OCI-LY3 (cell line): ENCODE measurements around the gene NEMP1.
A peak's percentile ranks its signal among the peaks of the same experiment; 100 is the strongest.
"Not testable (repeated sequence)": the region's sequence is repeated elsewhere in the genome, so short reads cannot be mapped to it uniquely, and the experiment has no call there.

Experiments
- H2AFZ ChIP-seq: fragments of 200-600, 300-600 bp; shearing (Covaris generic); 2 replicates; pipeline ENCODE4 v1.6.0; 2014; ENCODE audit warnings: antibody characterized with exemption, low read depth, low read length
- H3K27ac ChIP-seq: fragments of 200-600, 300-600 bp; sonication (generic); 2 replicates; pipeline ENCODE4 v1.5.1; 2014; ENCODE audit warnings: mild to moderate bottlenecking, low read length, moderate library complexity, mixed read lengths
- H3K27me3 ChIP-seq: fragments of 200-600, 300-600 bp; sonication (generic); 2 replicates; pipeline ENCODE4 v1.6.1; 2014; ENCODE audit warnings: low read depth, low read length, mixed read lengths
- H3K36me3 ChIP-seq: fragments of 200-600, 300-600 bp; sonication (generic); replicated peaks from 2 replicates; pipeline ENCODE3; 2014; ENCODE audit warnings: low read depth, low read length, mixed read lengths
- H3K4me1 ChIP-seq: fragments of 300-600, 200-600 bp; sonication (generic); 2 replicates; pipeline ENCODE4 v1.6.1; 2014; ENCODE audit warnings: low read length, mixed read lengths
- H3K4me2 ChIP-seq: fragments of 200-600, 300-600 bp; sonication (generic); 2 replicates; pipeline ENCODE4 v1.6.1; 2014; ENCODE audit warnings: low read length, mixed read lengths
- H3K4me3 ChIP-seq: fragments of 300-600, 200-600 bp; sonication (generic); 2 replicates; pipeline ENCODE4 v1.5.1; 2014; ENCODE audit warnings: antibody characterized with exemption, mild to moderate bottlenecking, low read length, moderate library complexity
- H3K79me2 ChIP-seq: fragments of 300-600, 200-600 bp; shearing (Covaris generic); 2 replicates; pipeline ENCODE4 v1.6.1; 2014; ENCODE audit warnings: mild to moderate bottlenecking, low read length, mixed read lengths
- H3K9ac ChIP-seq: fragments of 300-600, 200-600 bp; shearing (Covaris generic); 2 replicates; pipeline ENCODE4 v1.6.0; 2014; ENCODE audit warnings: mild to moderate bottlenecking, low read length, moderate library complexity
- H3K9me3 ChIP-seq: fragments of 200-600, 300-600 bp; shearing (Covaris generic); 2 replicates; pipeline ENCODE4 v1.6.1; 2014; ENCODE audit warnings: low read length, mixed read lengths; ENCODE audit not compliant: insufficient read depth
- H4K20me1 ChIP-seq: fragments of 200-600, 300-600 bp; sonication (generic); 2 replicates; pipeline ENCODE4 v1.6.1; 2016; ENCODE audit warnings: low read length, mixed read lengths; ENCODE audit not compliant: insufficient read depth
- EZH2phosphoT487 ChIP-seq: fragments of 200-600 bp; shearing (Covaris generic); IDR thresholded peaks from 2 replicates; pipeline ENCODE4 v1.6.1; 2018; ENCODE audit warnings: antibody characterized with exemption, mixed run types, low read depth
- TF ChIP-seq, protein P1 (sequence below): fragments of 200-600, 300-600 bp; sonication (generic); IDR thresholded peaks from 2 replicates; pipeline ENCODE4 v1.5.1; 2014; ENCODE audit warnings: antibody characterized with exemption, low read length, low read depth

The NEMP1 gene

DNA sequence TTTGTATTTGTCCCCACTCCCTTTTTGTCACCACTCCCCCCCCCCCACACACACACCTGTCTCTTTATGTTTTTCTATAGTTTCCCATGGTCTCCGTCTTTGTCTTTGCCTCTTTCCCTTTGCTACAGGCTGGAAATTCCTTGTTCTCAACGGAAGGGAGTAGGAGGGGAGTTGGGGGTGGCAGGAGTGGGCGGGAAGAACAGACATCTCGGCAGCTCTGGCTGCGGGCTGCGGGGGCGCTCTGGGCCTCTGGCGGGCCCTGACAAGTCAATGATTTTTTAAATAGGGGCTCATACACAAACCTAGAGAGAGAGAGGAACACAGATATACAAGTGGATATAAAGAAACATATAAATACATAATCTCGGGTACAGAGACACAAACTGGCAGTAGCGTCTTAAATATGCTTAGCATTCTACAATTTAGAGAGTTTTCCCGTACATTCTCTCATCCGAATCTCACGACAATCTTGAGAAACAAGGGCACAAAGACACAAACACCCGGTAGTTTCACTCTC lies 8.0 kb upstream of the NEMP1 start:
- TF ChIP-seq, protein P1, sequence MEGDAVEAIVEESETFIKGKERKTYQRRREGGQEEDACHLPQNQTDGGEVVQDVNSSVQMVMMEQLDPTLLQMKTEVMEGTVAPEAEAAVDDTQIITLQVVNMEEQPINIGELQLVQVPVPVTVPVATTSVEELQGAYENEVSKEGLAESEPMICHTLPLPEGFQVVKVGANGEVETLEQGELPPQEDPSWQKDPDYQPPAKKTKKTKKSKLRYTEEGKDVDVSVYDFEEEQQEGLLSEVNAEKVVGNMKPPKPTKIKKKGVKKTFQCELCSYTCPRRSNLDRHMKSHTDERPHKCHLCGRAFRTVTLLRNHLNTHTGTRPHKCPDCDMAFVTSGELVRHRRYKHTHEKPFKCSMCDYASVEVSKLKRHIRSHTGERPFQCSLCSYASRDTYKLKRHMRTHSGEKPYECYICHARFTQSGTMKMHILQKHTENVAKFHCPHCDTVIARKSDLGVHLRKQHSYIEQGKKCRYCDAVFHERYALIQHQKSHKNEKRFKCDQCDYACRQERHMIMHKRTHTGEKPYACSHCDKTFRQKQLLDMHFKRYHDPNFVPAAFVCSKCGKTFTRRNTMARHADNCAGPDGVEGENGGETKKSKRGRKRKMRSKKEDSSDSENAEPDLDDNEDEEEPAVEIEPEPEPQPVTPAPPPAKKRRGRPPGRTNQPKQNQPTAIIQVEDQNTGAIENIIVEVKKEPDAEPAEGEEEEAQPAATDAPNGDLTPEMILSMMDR = peak; percentile 56
- TF ChIP-seq EZH2phosphoT487 = no peak
- Histone ChIP-seq H2AFZ (peak overlapping the region; percentile 67), H4K20me1 (no peaks in the 10 kb centered on the region), H3K4me1 (peaks cover 17% of the 10 kb centered on the region), H3K79me2 (no peaks in the 10 kb centered on the region), H3K9me3 (no peaks in the 10 kb centered on the region), H3K9ac (peak overlapping the region; percentile 96), H3K27me3 (no peaks in the 10 kb centered on the region), H3K36me3 (no peaks in the 10 kb centered on the region), H3K4me2 (peak overlapping the region; percentile 90), H3K4me3 (peak overlapping the region; percentile 95), H3K27ac (peak overlapping the region; percentile 70)

DNA sequence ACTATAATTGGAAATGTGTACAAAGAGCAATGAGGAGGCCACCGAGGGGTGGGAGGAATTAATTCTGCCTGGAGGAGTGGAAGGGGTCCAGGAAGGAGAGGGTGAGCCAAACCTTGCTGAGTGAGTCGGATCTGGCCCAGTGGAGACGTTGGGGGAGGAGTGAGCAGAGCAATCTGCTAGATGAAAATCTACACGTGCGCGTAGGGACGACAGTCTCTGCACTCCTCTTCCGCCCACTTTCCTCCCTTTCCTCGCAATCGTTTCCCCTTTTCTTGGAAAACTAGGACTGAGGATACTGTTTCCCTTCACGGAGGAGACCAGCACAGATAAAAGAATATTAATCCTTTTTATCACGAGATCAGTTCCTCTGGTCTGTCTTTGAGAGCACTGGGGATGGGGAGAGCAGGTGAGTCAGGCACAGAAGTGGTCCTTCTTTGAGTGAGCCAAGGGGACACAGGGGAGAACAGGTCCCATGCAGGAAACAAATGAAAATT lies 7.5 kb upstream of the NEMP1 start:
- Histone ChIP-seq H3K36me3 (no peaks in the 10 kb centered on the region), H3K4me2 (peak overlapping the region; percentile 90), H3K4me3 (peak overlapping the region; percentile 95), H3K27ac (no peak overlapping the region), H3K9me3 (no peaks in the 10 kb centered on the region), H3K27me3 (no peaks in the 10 kb centered on the region), H3K4me1 (peaks cover 17% of the 10 kb centered on the region), H2AFZ (peak overlapping the region; percentile 36; the same call in 1 of the 2 replicates), H3K9ac (peak overlapping the region; percentile 96), H4K20me1 (no peaks in the 10 kb centered on the region), H3K79me2 (no peaks in the 10 kb centered on the region)
- TF ChIP-seq, protein P1 = no peak
- TF ChIP-seq EZH2phosphoT487 = no peak

DNA sequence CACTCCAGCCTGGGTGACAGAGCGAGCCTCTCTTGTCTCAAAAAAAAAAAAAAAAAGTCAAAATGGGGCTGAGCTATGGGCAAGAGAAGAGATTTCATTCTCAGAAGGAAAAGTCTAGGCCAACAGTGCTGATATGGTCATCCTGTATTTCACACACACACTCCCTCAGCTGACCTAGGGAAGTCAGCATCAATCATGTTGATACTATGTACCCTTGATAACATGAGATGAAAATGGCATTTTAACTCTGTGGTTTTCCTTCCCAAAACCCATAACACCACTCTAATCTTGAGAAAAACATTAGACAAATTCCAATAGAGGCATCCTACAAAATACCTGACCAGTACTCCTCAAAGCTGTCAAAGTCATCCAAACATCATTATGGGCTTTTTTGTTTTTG lies 2.3 kb upstream of the NEMP1 start:
- Histone ChIP-seq H3K36me3 (peaks cover 4% of the 10 kb centered on the region), H3K9ac (no peak overlapping the region), H3K9me3 (no peaks in the 10 kb centered on the region), H3K27me3 (no peaks in the 10 kb centered on the region), H2AFZ (no peak overlapping the region), H3K27ac (no peak overlapping the region), H3K4me2 (no peak overlapping the region), H3K79me2 (peaks cover 26% of the 10 kb centered on the region), H3K4me1 (peaks cover 11% of the 10 kb centered on the region), H3K4me3 (no peak overlapping the region), H4K20me1 (no peaks in the 10 kb centered on the region)
- TF ChIP-seq EZH2phosphoT487 = no peak
- TF ChIP-seq, protein P1 = no peak

DNA sequence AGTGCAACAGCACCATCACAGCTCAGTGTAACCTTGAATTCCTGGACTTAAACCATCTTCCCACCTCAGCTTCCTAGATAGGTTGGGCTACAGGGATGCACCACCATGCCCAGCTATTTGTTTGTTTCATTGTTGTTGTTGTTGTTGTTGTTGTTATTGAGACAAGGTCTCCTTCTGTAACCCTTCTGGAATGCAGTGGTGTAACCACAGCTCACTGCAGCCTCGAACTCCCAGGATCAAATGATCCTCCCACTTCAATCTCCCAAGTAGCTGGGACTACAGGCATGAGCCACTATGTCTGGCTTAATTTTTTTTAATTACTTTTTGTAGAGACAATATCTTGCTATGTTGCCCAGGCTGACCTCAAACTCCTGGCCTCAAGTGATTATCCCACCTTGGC lies 1.2 kb upstream of the NEMP1 start:
- Histone ChIP-seq H3K27me3 (no peaks in the 10 kb centered on the region), H3K4me2 (peak overlapping the region; percentile 68; the same call in 1 of the 2 replicates), H3K4me1 (peaks cover 10% of the 10 kb centered on the region), H4K20me1 (no peaks in the 10 kb centered on the region), H3K27ac (no peak overlapping the region), H3K9me3 (no peaks in the 10 kb centered on the region), H3K36me3 (peaks cover 4% of the 10 kb centered on the region), H3K9ac (no peak overlapping the region), H2AFZ (no peak overlapping the region), H3K79me2 (peaks cover 29% of the 10 kb centered on the region), H3K4me3 (0 out of 2 replicates have a peak overlapping the region, but pooled peaks have one; percentile 70)
- TF ChIP-seq, protein P1 = no peak
- TF ChIP-seq EZH2phosphoT487 = no peak

DNA sequence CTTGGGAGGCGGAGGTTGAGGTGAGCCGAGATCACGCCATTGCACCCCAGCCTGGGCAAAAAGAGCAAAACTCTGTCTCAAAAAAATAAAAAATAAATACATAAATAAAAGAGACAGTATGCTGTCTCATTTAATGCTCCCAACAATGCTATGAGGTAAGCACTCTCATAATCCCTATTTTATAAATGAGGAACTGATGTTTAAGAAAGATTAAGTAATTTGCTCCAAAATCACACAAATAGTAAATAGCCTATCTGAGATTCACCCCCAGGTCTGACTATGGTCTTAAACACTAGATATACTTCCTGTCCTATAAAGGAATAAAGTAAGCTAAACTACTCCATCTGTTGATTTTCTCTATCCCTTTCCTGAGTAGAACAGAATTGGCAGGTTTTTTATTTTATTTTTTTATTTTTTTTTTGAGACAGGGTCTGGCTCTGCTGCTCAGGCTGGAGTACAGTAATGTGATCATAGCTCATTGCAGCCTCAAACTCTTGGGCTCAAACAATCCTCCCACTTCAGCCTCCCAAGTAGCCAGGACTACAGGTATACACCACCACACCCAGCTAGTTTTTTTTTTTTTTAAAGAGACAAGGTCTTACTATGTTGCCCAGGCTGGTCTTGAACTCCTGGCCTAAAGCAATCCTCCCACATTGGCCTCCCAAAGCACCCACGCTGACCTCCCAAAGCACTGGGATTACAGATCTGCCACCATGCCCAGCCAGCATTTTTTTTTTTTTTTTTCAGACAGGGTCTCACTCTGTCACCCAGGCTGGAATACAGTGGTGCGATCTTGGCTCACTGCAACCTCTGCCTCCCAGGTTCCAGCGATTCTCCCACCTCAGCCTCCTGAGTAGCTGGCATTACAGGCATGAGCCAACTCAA lies 4.8 kb downstream of the NEMP1 start:
- H3K27me3 ChIP-seq, H3K9me3 ChIP-seq, H2AFZ ChIP-seq, H3K9ac ChIP-seq, H4K20me1 ChIP-seq: not testable (repeated sequence)
- Histone ChIP-seq H3K27ac (peak overlapping the region; percentile 47; the same call in 1 of the 2 replicates), H3K79me2 (peaks cover 57% of the 10 kb centered on the region), H3K4me1 (peaks cover 36% of the 10 kb centered on the region), H3K36me3 (peaks cover 31% of the 10 kb centered on the region), H3K4me3 (peak overlapping the region; percentile 45), H3K4me2 (peak overlapping the region; percentile 56)
